GM13977 (cell line): ENCODE results near the gene NRIP1.

ENCODE experiments used
- DNase-seq: peaks from one replicate; pipeline ENCODE4 v3.0.0; 2012; ENCODE audit warnings: low spot score
- CTCF ChIP-seq: IDR thresholded peaks from 2 replicates; pipeline ENCODE4 v1.5.1; 2012; ENCODE audit warnings: mild to moderate bottlenecking, control low read depth; ENCODE audit not compliant: insufficient read depth; ENCODE audit errors: extremely low read depth, missing control alignments
- in situ Hi-C: fragments of 300-500 bp; cut with MboI; formaldehyde crosslinking; loops from one replicate; pipeline ENCODE4 v1.12.0; 2022; ENCODE audit warnings: low sequenced_read_pairs, low pct_unique_long_range_greater_than_20kb, mixed read lengths, inconsistent platforms; ENCODE audit not compliant: unreplicated experiment

NRIP1 gene

GRCh38 chr21:15057285-15057684 lies 7.5 kb downstream of the NRIP1 start:
- in situ Hi-C loops = no loop called here
- DNase-seq = no peak
- TF ChIP-seq CTCF = no peak

- DNase-seq = no peak
- in situ Hi-C loops = no loop called here
- no peak for TF ChIP-seq CTCF
Measured at GRCh38 chr21:15054606-15055239, 10.1 kb downstream of the NRIP1 start.

- in situ Hi-C loops = no loop called here
- DNase-seq = no peak
- TF ChIP-seq CTCF = no peak
Measured at GRCh38 chr21:15054089-15054488, 10.7 kb downstream of the NRIP1 start.

- TF ChIP-seq CTCF = no peak
- in situ Hi-C loops = no loop called here
- no peak for DNase-seq
Measured at GRCh38 chr21:15053500-15053899, 11.3 kb downstream of the NRIP1 start.

- in situ Hi-C loops = no loop called here
- TF ChIP-seq CTCF = no peak
- DNase-seq = no peak
Measured at GRCh38 chr21:15052459-15052763, 12.4 kb downstream of the NRIP1 start.

GRCh38 chr21:15051644-15052458 lies 12.9 kb downstream of the NRIP1 start:
- in situ Hi-C loops = no loop called here
- DNase-seq = peak; percentile 46

More at GRCh38 chr21:15051644-15052458, 12.9 kb downstream of the NRIP1 start:
- TF ChIP-seq CTCF = no peak
